Ishikawa (cell line): ENCODE data around the gene DSCAML1.

Experiments
- CEBPB ChIP-seq: IDR thresholded peaks from 2 replicates; pipeline ENCODE4 v1.6.1; 2012
- CREB1 ChIP-seq: IDR thresholded peaks from 2 replicates; pipeline ENCODE4 v1.6.1; 2012; ENCODE audit warnings: low read depth
- RAD21 ChIP-seq: IDR thresholded peaks from 2 replicates; pipeline ENCODE4 v1.6.1; 2012; ENCODE audit warnings: low read depth
- REST ChIP-seq: IDR thresholded peaks from 2 replicates; pipeline ENCODE4 v1.6.1; 2012; ENCODE audit warnings: low read depth, mild to moderate bottlenecking
- TCF12 ChIP-seq: IDR thresholded peaks from 2 replicates; pipeline ENCODE4 v1.6.1; 2012; ENCODE audit warnings: low read depth
- USF1 ChIP-seq: IDR thresholded peaks from 2 replicates; pipeline ENCODE4 v1.6.1; 2012

- TF ChIP-seq CREB1 (no peak), CEBPB (no peak), RAD21 (no peak), USF1 (no peak), TCF12 (no peak), REST (no peak)
Measured at GRCh38 chr11:117489999-117490679, 306.9 kb downstream of the DSCAML1 start.
